DND-41 (cell line): ENCODE data around the gene THSD7B.

ENCODE experiments used
- CTCF ChIP-seq: IDR thresholded peaks from 2 replicates; pipeline ENCODE4 v1.5.1; 2012; ENCODE audit warnings: borderline replicate concordance, low read length, moderate library complexity, mild to moderate bottlenecking; ENCODE audit not compliant: poor library complexity, severe bottlenecking; ENCODE audit errors: extremely low read depth
- EZH2 ChIP-seq: IDR thresholded peaks from 3 replicates; pipeline ENCODE4 v1.6.1; 2012; ENCODE audit warnings: borderline replicate concordance, low read depth, mild to moderate bottlenecking, moderate library complexity, low read length, inconsistent platforms; ENCODE audit not compliant: severe bottlenecking

- TF ChIP-seq EZH2 (no peak), CTCF (no peak)
These were observed 237.6 kb downstream of the THSD7B start for GRCh38 chr2:137002896-137003295.
